ENCODE data around the gene KIF1B. TPM values are rescaled to one million over a fixed set of nuclear protein-coding genes. Genes with fewer than 3 reads are reported as not detected.

KIF1B gene
- total and polyA plus RNA-seq, 10 of the 15 experiments (the other 5 are each of a cell fraction or from before 2014, with no cell fraction given): 2.1 to 16.5 (median 8.7) TPM

GRCh38 chr1:10306435-10306834 lies 96.1 kb downstream of the KIF1B start:
- ChIA-PET SMC1A (ENCODE audit: uncharacterized antibody, unreplicated experiment) (interaction anchor here (1.2 to 1.3 kb wide), 2 partner anchors 8 to 128 kb away, joined by 3 to 5 read pairs; no protein-coding TSS in a partner anchor), POLR2A (no interaction called here)
- intact Hi-C loops (cut with micrococcal nuclease; ENCODE audit: unreplicated experiment): no loop called here

More at GRCh38 chr1:10306435-10306834, 96.1 kb downstream of the KIF1B start:
- Histone ChIP-seq H4K20me1 (ENCODE audit: control insufficient read depth, insufficient read depth) (no peaks in the 10 kb centered on the region), H3K4me1 (ENCODE audit: control insufficient read depth, insufficient read depth, low read length) (no peaks in the 10 kb centered on the region; the same call in 1 of the 2 replicates), H2AFZ (ENCODE audit: control insufficient read depth, low read depth, low read length) (no peak overlapping the region), H3K9ac (ENCODE audit: control insufficient read depth, insufficient read depth, low read length) (no peak overlapping the region), H3K27me3 (replicated peaks in 1 of 2; ENCODE audit: control insufficient read depth in 2 of 2, insufficient read depth in 2 of 2, low read length in 1 of 2) (no peaks in the 10 kb centered on the region), H3K4me2 (ENCODE audit: control insufficient read depth, insufficient read depth) (no peak overlapping the region), H3K36me3 (ENCODE audit: control insufficient read depth in 2 of 2, insufficient read depth in 2 of 2, low read length in 1 of 2) (peaks cover 0 to 5% of the 10 kb centered on the region in 2 experiments; a peak in 2 of 4 replicates), H3K4me3 (no peak overlapping the region), H3K27ac (ENCODE audit: control insufficient read depth, insufficient read depth) (no peak overlapping the region), H3K79me2 (ENCODE audit: control insufficient read depth, insufficient read depth, low read length) (no peaks in the 10 kb centered on the region), H3K9me3 (replicated peaks; ENCODE audit: control insufficient read depth, insufficient read depth, low read length) (no peaks in the 10 kb centered on the region)
- no TSS peak for BruUV-seq (replicated peaks)
- ChIA-PET CTCF (no interaction called here), RAD21 (ENCODE audit: unreplicated experiment) (interaction anchor here (1.2 kb wide), 1 partner anchor 96 kb away, joined by 3 read pairs; the partner anchor contains the start of gene KIF1B)
- in situ Hi-C loops (cut with MboI): no loop called here
- no peak for DNase-seq (ENCODE audit: low read depth, low spot score)
- 50% methylated on average over 2 of the region's 2 CpGs for WGBS (ENCODE audit: insufficient coverage, insufficient replicate concordance, low lambda C conversion rate, missing lambda C conversion rate)
- no peak for FAIRE-seq
- TF ChIP-seq BHLHE40 (IDR thresholded peaks at IDR 0.05; ENCODE audit: borderline replicate concordance in 1 of 2, low read depth in 2 of 2, low read length in 1 of 2) (no peak), SMAD1 (IDR thresholded peaks at IDR 0.05; ENCODE audit: low read depth, partially characterized antibody) (no peak), E2F8 (IDR thresholded peaks at IDR 0.05; ENCODE audit: low read depth, partially characterized antibody) (no peak), HDAC6 (IDR thresholded peaks at IDR 0.05; ENCODE audit: unreplicated experiment) (no peak), TCF12 (IDR thresholded peaks at IDR 0.05; ENCODE audit: low read depth, low read length) (no peak), NFYA (IDR thresholded peaks at IDR 0.05; ENCODE audit: borderline replicate concordance, low read depth, low read length) (no peak), ZNF687 (IDR thresholded peaks at IDR 0.05) (no peak), NBN (IDR thresholded peaks at IDR 0.05) (no peak), TBL1XR1 (IDR thresholded peaks at IDR 0.05; ENCODE audit: low read depth, low read length) (no peak)
- ATAC-seq: no peak
